Activated T-cell treated with anti-CD3 and anti-CD28 coated beads, Interleukin-2, amount 50 U/mL, for 1 hour (primary cell): ENCODE data around the gene SAMD4A.

Experiments
- DNase-seq: peaks from one replicate; pipeline ENCODE4 v3.0.0-alpha.2; 2020

The SAMD4A gene

GRCh38 chr14:54809767-54810166 is 242.8 kb downstream of the SAMD4A start:
- no peak for DNase-seq

GRCh38 chr14:54812617-54813016 is 245.7 kb downstream of the SAMD4A start:
- no peak for DNase-seq

GRCh38 chr14:54813081-54813480 is 246.2 kb downstream of the SAMD4A start:
- DNase-seq = no peak

- DNase-seq = no peak
These were observed 247.1 kb downstream of the SAMD4A start for GRCh38 chr14:54814076-54814475.

GRCh38 chr14:54815016-54815415 is 248.1 kb downstream of the SAMD4A start:
- DNase-seq = no peak

GRCh38 chr14:54815515-54815914 is 248.6 kb downstream of the SAMD4A start:
- no peak for DNase-seq

- no peak for DNase-seq
These were observed 249.5 kb downstream of the SAMD4A start for GRCh38 chr14:54816450-54816849.

GRCh38 chr14:54817506-54817905 is 250.6 kb downstream of the SAMD4A start:
- DNase-seq = no peak

GRCh38 chr14:54818201-54819133 is 251.5 kb downstream of the SAMD4A start:
- DNase-seq = no peak

GRCh38 chr14:54822685-54823084 is 255.8 kb downstream of the SAMD4A start:
- no peak for DNase-seq

- no peak for DNase-seq
These were observed 257.0 kb downstream of the SAMD4A start for GRCh38 chr14:54823757-54824549.

- DNase-seq = no peak
These were observed 261.1 kb downstream of the SAMD4A start for GRCh38 chr14:54828037-54828436.

- DNase-seq = no peak
These were observed 262.7 kb downstream of the SAMD4A start for GRCh38 chr14:54829486-54830224.

- DNase-seq = no peak
These were observed 263.7 kb downstream of the SAMD4A start for GRCh38 chr14:54830650-54831049.

- no peak for DNase-seq
These were observed 267.2 kb downstream of the SAMD4A start for GRCh38 chr14:54834081-54834480.

- no peak for DNase-seq
These were observed 267.8 kb downstream of the SAMD4A start for GRCh38 chr14:54834727-54835126.

- DNase-seq = no peak
These were observed 269.3 kb downstream of the SAMD4A start for GRCh38 chr14:54836231-54836630.

GRCh38 chr14:54837508-54838149 is 270.7 kb downstream of the SAMD4A start:
- DNase-seq = no peak

GRCh38 chr14:54838931-54839512 is 272.1 kb downstream of the SAMD4A start:
- DNase-seq = no peak

GRCh38 chr14:54839701-54840119 is 272.8 kb downstream of the SAMD4A start:
- no peak for DNase-seq

- no peak for DNase-seq
These were observed 273.4 kb downstream of the SAMD4A start for GRCh38 chr14:54840336-54840735.

- DNase-seq = no peak
These were observed 273.9 kb downstream of the SAMD4A start for GRCh38 chr14:54840798-54841197.
